Sigmoid colon (tissue), 4 donors: Measurements from ENCODE around the gene SLC6A5.
"Not testable (repeated sequence)": the region's sequence is repeated elsewhere in the genome, so short reads cannot be mapped to it uniquely, and the experiment has no call there.

ENCODE experiments used
- EP300 ChIP-seq, 4 donors: sonication (generic); formaldehyde crosslinking; IDR thresholded peaks; one replicate each; pipeline ENCODE4 v1.6.1; 2017; ENCODE audit warnings: antibody characterized with exemption in 4 of 4
- POLR2A ChIP-seq, 2 donors: fragments of 450-650 bp; IDR thresholded peaks; one replicate each; pipeline ENCODE4 v1.6.1; 2016; ENCODE audit warnings: antibody characterized with exemption in 2 of 2, mild to moderate bottlenecking in 2 of 2, moderate library complexity in 2 of 2

DNA sequence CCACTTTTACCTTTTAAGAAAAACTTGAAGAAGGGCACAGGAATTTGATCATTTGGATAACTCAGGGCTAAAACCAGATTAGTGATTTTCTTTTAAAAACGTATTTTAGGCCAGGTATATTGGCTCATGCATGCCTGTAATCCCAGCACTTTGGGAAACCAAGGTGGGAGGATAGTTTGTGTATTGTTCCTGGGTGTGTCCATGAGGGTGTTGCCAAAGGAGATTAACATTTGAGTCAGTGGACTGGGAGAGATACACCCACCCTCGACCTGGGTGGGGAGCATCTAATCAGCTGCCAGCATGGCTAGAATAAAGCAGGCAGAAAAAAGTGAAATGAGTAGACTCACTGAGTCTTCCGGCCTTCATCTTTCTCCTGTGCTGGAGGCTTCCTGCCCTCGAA lies 33.3 kb upstream of the SLC6A5 start:
- TF ChIP-seq EP300, POLR2A (IDR thresholded peaks at IDR 0.05): not testable (repeated sequence)
